Measurements from ENCODE around the gene MARCHF10.

DNA sequence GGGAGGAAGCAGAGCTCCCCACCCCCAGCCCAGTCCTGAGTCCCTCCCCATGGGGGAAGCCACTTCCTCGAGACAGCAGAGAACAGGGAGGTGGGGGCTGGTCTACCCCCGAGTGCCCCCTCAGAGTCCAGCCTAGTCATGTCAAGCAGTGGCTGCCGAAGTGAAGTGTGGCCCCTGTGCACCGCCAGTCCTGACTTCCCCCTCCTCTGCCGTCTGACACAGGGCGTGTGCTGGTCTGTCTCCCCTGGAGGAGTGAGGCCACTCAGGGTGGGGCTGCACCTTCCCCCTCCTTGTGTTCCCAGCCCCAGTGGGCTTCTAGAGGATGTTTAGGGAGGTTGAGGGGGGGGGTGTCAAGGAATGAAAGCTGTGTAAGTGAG, 133.8 kb downstream of the MARCHF10 start:
- TF ChIP-seq EP300 (IDR thresholded peaks at IDR 0.05) (no peak), POLR2AphosphoS5 (IDR thresholded peaks at IDR 0.05) (no peak), POLR2A (IDR thresholded peaks at IDR 0.05) (no peak)
- TF ChIP-seq, protein P1, sequence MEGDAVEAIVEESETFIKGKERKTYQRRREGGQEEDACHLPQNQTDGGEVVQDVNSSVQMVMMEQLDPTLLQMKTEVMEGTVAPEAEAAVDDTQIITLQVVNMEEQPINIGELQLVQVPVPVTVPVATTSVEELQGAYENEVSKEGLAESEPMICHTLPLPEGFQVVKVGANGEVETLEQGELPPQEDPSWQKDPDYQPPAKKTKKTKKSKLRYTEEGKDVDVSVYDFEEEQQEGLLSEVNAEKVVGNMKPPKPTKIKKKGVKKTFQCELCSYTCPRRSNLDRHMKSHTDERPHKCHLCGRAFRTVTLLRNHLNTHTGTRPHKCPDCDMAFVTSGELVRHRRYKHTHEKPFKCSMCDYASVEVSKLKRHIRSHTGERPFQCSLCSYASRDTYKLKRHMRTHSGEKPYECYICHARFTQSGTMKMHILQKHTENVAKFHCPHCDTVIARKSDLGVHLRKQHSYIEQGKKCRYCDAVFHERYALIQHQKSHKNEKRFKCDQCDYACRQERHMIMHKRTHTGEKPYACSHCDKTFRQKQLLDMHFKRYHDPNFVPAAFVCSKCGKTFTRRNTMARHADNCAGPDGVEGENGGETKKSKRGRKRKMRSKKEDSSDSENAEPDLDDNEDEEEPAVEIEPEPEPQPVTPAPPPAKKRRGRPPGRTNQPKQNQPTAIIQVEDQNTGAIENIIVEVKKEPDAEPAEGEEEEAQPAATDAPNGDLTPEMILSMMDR (IDR thresholded peaks at IDR 0.05), result no peak
